ENCODE data around the gene PCED1B. TPM values are rescaled to one million over a fixed set of nuclear protein-coding genes. Genes with fewer than 3 reads are reported as not detected.

Gene PCED1B
- total RNA-seq, 1 experiment from 2014 or later: 3.3 TPM

DNA sequence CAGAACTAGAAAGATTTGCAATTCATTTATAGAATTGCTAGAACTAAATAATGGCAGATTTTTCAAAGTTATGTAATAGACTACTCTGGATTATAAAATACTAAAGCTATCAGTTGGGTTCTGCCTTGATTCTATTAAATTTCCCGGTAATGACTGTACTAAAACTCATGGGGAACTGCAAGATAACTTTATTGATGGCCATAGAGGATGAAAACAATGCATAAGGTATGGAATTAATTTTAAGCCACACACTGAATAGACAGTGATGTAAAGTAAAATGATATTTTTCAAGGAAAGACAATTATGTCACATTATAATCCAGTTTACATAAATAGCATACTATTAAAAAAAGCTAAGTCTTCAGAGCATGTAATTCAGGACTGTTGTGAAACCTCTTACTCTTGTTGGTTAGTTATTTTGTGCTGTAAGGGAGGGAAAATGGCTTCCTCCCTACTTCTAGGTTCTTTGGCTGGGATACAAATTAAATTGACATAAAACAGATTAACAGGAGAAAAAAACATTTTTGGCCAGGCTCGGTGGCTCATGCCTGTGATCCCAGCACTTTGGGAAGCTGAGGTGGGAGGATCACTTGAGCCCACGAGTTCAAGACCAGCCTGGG lies 134.7 kb downstream of the PCED1B start:
- Histone ChIP-seq H3K79me2 (ENCODE audit: insufficient read depth, low read length) (no peaks in the 10 kb centered on the region), H3K23ac (ENCODE audit: insufficient read length, low read depth, low read length) (no peak overlapping the region), H2AK5ac (ENCODE audit: insufficient read length, low read length) (no peak overlapping the region), H3K4ac (ENCODE audit: low read depth, low read length) (no peak overlapping the region), H3K4me2 (ENCODE audit: insufficient read depth, insufficient read length, low read length) (no peak overlapping the region), H3K79me1 (ENCODE audit: insufficient read depth, low read depth, low read length, poor library complexity, severe bottlenecking) (no peaks in the 10 kb centered on the region), H2BK120ac (ENCODE audit: low read depth, low read length, poor library complexity, severe bottlenecking) (no peak overlapping the region), H2BK20ac (ENCODE audit: low read depth, low read length, poor library complexity, severe bottlenecking) (no peak overlapping the region), H2AFZ (ENCODE audit: low read length) (no peak overlapping the region), H2BK15ac (ENCODE audit: low read depth, low read length) (no peak overlapping the region), H4K20me1 (ENCODE audit: control insufficient read depth, insufficient read depth, insufficient read length) (no peaks in the 10 kb centered on the region), H4K8ac (replicated peaks; ENCODE audit: insufficient read length, low read depth, low read length) (no peak overlapping the region), H3K27me3 (ENCODE audit: insufficient read depth, low read length) (no peaks in the 10 kb centered on the region), H3K9ac (ENCODE audit: extremely low read depth, insufficient read length, low read length) (no peak overlapping the region), H2BK5ac (ENCODE audit: insufficient read length, low read length) (no peak overlapping the region), H3K23me2 (ENCODE audit: insufficient read length, low read depth, low read length, poor library complexity, severe bottlenecking) (no peaks in the 10 kb centered on the region), H3K9me3 (ENCODE audit: control insufficient read depth, low read depth, low read length) (no peaks in the 10 kb centered on the region), H3K27ac (ENCODE audit: insufficient read length, low read depth, low read length) (no peak overlapping the region), H3T11ph (ENCODE audit: low read length) (no peak overlapping the region), H3K18ac (ENCODE audit: insufficient read length, low read depth, low read length) (no peak overlapping the region), H3K4me1 (ENCODE audit: insufficient read depth, low read length) (no peaks in the 10 kb centered on the region; the same call in 1 of the 2 replicates), H4K5ac (ENCODE audit: insufficient read length, low read depth, low read length) (no peak overlapping the region), H2BK12ac (ENCODE audit: insufficient read length, low read depth, low read length) (no peak overlapping the region), H3K56ac (ENCODE audit: insufficient read length, low read depth, low read length) (no peak overlapping the region), H3K14ac (ENCODE audit: insufficient read depth, low read length) (no peak overlapping the region), H4K91ac (ENCODE audit: insufficient read length, low read depth, low read length) (no peak overlapping the region)
- TF ChIP-seq, protein P1, sequence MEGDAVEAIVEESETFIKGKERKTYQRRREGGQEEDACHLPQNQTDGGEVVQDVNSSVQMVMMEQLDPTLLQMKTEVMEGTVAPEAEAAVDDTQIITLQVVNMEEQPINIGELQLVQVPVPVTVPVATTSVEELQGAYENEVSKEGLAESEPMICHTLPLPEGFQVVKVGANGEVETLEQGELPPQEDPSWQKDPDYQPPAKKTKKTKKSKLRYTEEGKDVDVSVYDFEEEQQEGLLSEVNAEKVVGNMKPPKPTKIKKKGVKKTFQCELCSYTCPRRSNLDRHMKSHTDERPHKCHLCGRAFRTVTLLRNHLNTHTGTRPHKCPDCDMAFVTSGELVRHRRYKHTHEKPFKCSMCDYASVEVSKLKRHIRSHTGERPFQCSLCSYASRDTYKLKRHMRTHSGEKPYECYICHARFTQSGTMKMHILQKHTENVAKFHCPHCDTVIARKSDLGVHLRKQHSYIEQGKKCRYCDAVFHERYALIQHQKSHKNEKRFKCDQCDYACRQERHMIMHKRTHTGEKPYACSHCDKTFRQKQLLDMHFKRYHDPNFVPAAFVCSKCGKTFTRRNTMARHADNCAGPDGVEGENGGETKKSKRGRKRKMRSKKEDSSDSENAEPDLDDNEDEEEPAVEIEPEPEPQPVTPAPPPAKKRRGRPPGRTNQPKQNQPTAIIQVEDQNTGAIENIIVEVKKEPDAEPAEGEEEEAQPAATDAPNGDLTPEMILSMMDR (conservative IDR thresholded peaks at IDR 0.05): no peak
- no peak for DNase-seq
- H3K9me3 Mint-ChIP-seq: no peaks in the 10 kb centered on the region
- no peaks in the 10 kb centered on the region for H3K27me3 Mint-ChIP-seq (ENCODE audit: low read depth)
- no peak overlapping the region for H3K4me3 Mint-ChIP-seq
- no peaks in the 10 kb centered on the region for H3K36me3 Mint-ChIP-seq (ENCODE audit: insufficient read depth in 1 of 3, low read depth in 3 of 3)
- peaks cover 7 to 16% of the 10 kb centered on the region in 2 experiments for H3K4me1 Mint-ChIP-seq
- no CpG with 5 or more reads among the region's 3 CpGs for WGBS (ENCODE audit: extremely low coverage, insufficient read length, low lambda C conversion rate)
- H3K27ac Mint-ChIP-seq: no peak overlapping the region
